ENCODE data around the gene GFOD1. TPM values are rescaled to one million over a fixed set of nuclear protein-coding genes. Genes with fewer than 3 reads are reported as not detected.

GFOD1 gene
- total RNA-seq, 1 experiment from 2014 or later: 6.1 TPM

GRCh38 chr6:13380761-13381160, 106.6 kb downstream of the GFOD1 start:
- no peaks in the 10 kb centered on the region for H3K23me2 ChIP-seq (ENCODE audit: insufficient read length, low read depth, low read length, poor library complexity, severe bottlenecking)
- no peak overlapping the region for H3K27ac ChIP-seq (ENCODE audit: insufficient read length, low read depth, low read length)
- no peak overlapping the region for H3K18ac ChIP-seq (ENCODE audit: insufficient read length, low read depth, low read length)
- H3K36me3 Mint-ChIP-seq (ENCODE audit: insufficient read depth in 1 of 3, low read depth in 3 of 3): peaks cover 0 to 2% (median 0%) of the 10 kb centered on the region in 3 experiments; a peak in 1 of 7 replicates
- no peaks in the 10 kb centered on the region for H3K79me1 ChIP-seq (ENCODE audit: insufficient read depth, low read depth, low read length, poor library complexity, severe bottlenecking)
- H2BK5ac ChIP-seq (ENCODE audit: insufficient read length, low read length): no peak overlapping the region
- no peak overlapping the region for H3K4me3 Mint-ChIP-seq
- no peaks in the 10 kb centered on the region for H3K79me2 ChIP-seq (ENCODE audit: insufficient read depth, low read length)
- H3K27ac Mint-ChIP-seq: peak overlapping the region in 2 of 3 experiments; percentile 27 to 55; a peak in 2 of 7 replicates
- no peak overlapping the region for H2AFZ ChIP-seq (ENCODE audit: low read length)
- H3K4me1 Mint-ChIP-seq: peaks cover 14 to 25% of the 10 kb centered on the region in 2 experiments
- WGBS (ENCODE audit: extremely low coverage, insufficient read length, low lambda C conversion rate): no CpG with 5 or more reads among the region's 2 CpGs
- no peak overlapping the region for H2BK12ac ChIP-seq (ENCODE audit: insufficient read length, low read depth, low read length)
- no peaks in the 10 kb centered on the region; the same call in 1 of the 2 replicates for H3K4me1 ChIP-seq (ENCODE audit: insufficient read depth, low read length)
- peaks cover 0 to 2% of the 10 kb centered on the region in 2 experiments; a peak in 1 of 5 replicates for H3K9me3 Mint-ChIP-seq
- no peak for DNase-seq
- no peak overlapping the region for H3K14ac ChIP-seq (ENCODE audit: insufficient read depth, low read length)
- no peak overlapping the region for H2BK120ac ChIP-seq (ENCODE audit: low read depth, low read length, poor library complexity, severe bottlenecking)
- H3T11ph ChIP-seq (ENCODE audit: low read length): no peak overlapping the region
- no peak overlapping the region for H3K4me2 ChIP-seq (ENCODE audit: insufficient read depth, insufficient read length, low read length)
- no peak overlapping the region for H3K23ac ChIP-seq (ENCODE audit: insufficient read length, low read depth, low read length)
- H3K4ac ChIP-seq (ENCODE audit: low read depth, low read length): no peak overlapping the region
- no peak overlapping the region for H4K5ac ChIP-seq (ENCODE audit: insufficient read length, low read depth, low read length)
- no peak overlapping the region for H4K8ac ChIP-seq (replicated peaks; ENCODE audit: insufficient read length, low read depth, low read length)
- H3K27me3 ChIP-seq (ENCODE audit: insufficient read depth, low read length): no peaks in the 10 kb centered on the region
- no peak for TF ChIP-seq CTCF (conservative IDR thresholded peaks at IDR 0.05)
- no peak overlapping the region for H2AK5ac ChIP-seq (ENCODE audit: insufficient read length, low read length)
- no peaks in the 10 kb centered on the region; the same call in 1 of the 2 replicates for H3K27me3 Mint-ChIP-seq (ENCODE audit: low read depth)
- no peak overlapping the region for H4K91ac ChIP-seq (ENCODE audit: insufficient read length, low read depth, low read length)
- H2BK15ac ChIP-seq (ENCODE audit: low read depth, low read length): no peak overlapping the region
- H4K20me1 ChIP-seq (ENCODE audit: control insufficient read depth, insufficient read depth, insufficient read length): no peaks in the 10 kb centered on the region
- H3K9ac ChIP-seq (ENCODE audit: extremely low read depth, insufficient read length, low read length): no peak overlapping the region
- H2BK20ac ChIP-seq (ENCODE audit: low read depth, low read length, poor library complexity, severe bottlenecking): no peak overlapping the region
- no peak overlapping the region for H3K56ac ChIP-seq (ENCODE audit: insufficient read length, low read depth, low read length)
- H3K9me3 ChIP-seq (ENCODE audit: control insufficient read depth, low read depth, low read length): no peaks in the 10 kb centered on the region
